ENCODE results near the gene CTNNA2. TPM values are rescaled to one million over a fixed set of nuclear protein-coding genes. Genes with fewer than 3 reads are reported as not detected.

The CTNNA2 gene
- polyA plus RNA-seq, 1 experiment: not detected

- peak; percentile 3 for DNase-seq (ENCODE audit: low read depth, low spot score)
- POLR2A ChIA-PET: no interaction called here
- CTCF ChIA-PET: interaction anchor here (0.9 to 2.4 kb wide), 8 partner anchors 195 to 228 kb away, joined by 3 to 20 read pairs (median 8); no protein-coding TSS in a partner anchor
Observed at GRCh38 chr2:79660557-79660956, 147.7 kb downstream of the CTNNA2 start.

GRCh38 chr2:79665091-79665490, 152.2 kb downstream of the CTNNA2 start:
- Histone ChIP-seq H3K9me3 (ENCODE audit: control insufficient read depth, insufficient read depth, low read length) (peaks cover 5% of the 10 kb centered on the region; the same call in 1 of the 2 replicates), H3K27me3 (ENCODE audit: control insufficient read depth, insufficient read depth, low read length) (no peaks in the 10 kb centered on the region), H3K4me3 (ENCODE audit: low read depth, low read length) (no peak overlapping the region), H3K27ac (ENCODE audit: low read depth, low read length) (no peak overlapping the region)
- ChIA-PET POLR2A (no interaction called here), CTCF (no interaction called here)
- DNase-seq (ENCODE audit: low read depth, low spot score): no peak
- TF ChIP-seq CTCF (IDR thresholded peaks at IDR 0.05; ENCODE audit: low read depth, low read length): no peak

More at GRCh38 chr2:79660557-79660956, 147.7 kb downstream of the CTNNA2 start:
- peak; percentile 53 for TF ChIP-seq CTCF (IDR thresholded peaks at IDR 0.05; ENCODE audit: low read depth, low read length)
- Histone ChIP-seq H3K9me3 (ENCODE audit: control insufficient read depth, insufficient read depth, low read length) (no peaks in the 10 kb centered on the region), H3K27ac (ENCODE audit: low read depth, low read length) (no peak overlapping the region), H3K4me3 (ENCODE audit: low read depth, low read length) (no peak overlapping the region), H3K27me3 (ENCODE audit: control insufficient read depth, insufficient read depth, low read length) (no peaks in the 10 kb centered on the region)

GRCh38 chr2:79666430-79666829, 153.6 kb downstream of the CTNNA2 start:
- H3K27me3 ChIP-seq (ENCODE audit: control insufficient read depth, insufficient read depth, low read length): no peaks in the 10 kb centered on the region
- H3K9me3 ChIP-seq (ENCODE audit: control insufficient read depth, insufficient read depth, low read length): peaks cover 6% of the 10 kb centered on the region; the same call in 1 of the 2 replicates
- H3K27ac ChIP-seq (ENCODE audit: low read depth, low read length): no peak overlapping the region
- no peak for TF ChIP-seq CTCF (IDR thresholded peaks at IDR 0.05; ENCODE audit: low read depth, low read length)
- H3K4me3 ChIP-seq (ENCODE audit: low read depth, low read length): no peak overlapping the region
- POLR2A ChIA-PET: no interaction called here
- CTCF ChIA-PET: interaction anchor here (0.7 to 1.2 kb wide), 2 partner anchors 189 to 222 kb away, joined by 3 read pairs; no protein-coding TSS in a partner anchor
- no peak for DNase-seq (ENCODE audit: low read depth, low spot score)

GRCh38 chr2:79669714-79670113, 156.9 kb downstream of the CTNNA2 start:
- POLR2A ChIA-PET: no interaction called here
- CTCF ChIA-PET: no interaction called here
- H3K27ac ChIP-seq (ENCODE audit: low read depth, low read length): no peak overlapping the region
- no peak for DNase-seq (ENCODE audit: low read depth, low spot score)
- H3K9me3 ChIP-seq (ENCODE audit: control insufficient read depth, insufficient read depth, low read length): peaks cover 6% of the 10 kb centered on the region; the same call in 1 of the 2 replicates
- H3K27me3 ChIP-seq (ENCODE audit: control insufficient read depth, insufficient read depth, low read length): no peaks in the 10 kb centered on the region
- H3K4me3 ChIP-seq (ENCODE audit: low read depth, low read length): no peak overlapping the region
- TF ChIP-seq CTCF (IDR thresholded peaks at IDR 0.05; ENCODE audit: low read depth, low read length): no peak

GRCh38 chr2:79670198-79670597, 157.3 kb downstream of the CTNNA2 start:
- H3K9me3 ChIP-seq (ENCODE audit: control insufficient read depth, insufficient read depth, low read length): peaks cover 6% of the 10 kb centered on the region; the same call in 1 of the 2 replicates
- H3K4me3 ChIP-seq (ENCODE audit: low read depth, low read length): no peak overlapping the region
- no peak for TF ChIP-seq CTCF (IDR thresholded peaks at IDR 0.05; ENCODE audit: low read depth, low read length)
- POLR2A ChIA-PET: no interaction called here
- DNase-seq (ENCODE audit: low read depth, low spot score): no peak
- CTCF ChIA-PET: no interaction called here
- no peaks in the 10 kb centered on the region for H3K27me3 ChIP-seq (ENCODE audit: control insufficient read depth, insufficient read depth, low read length)
- no peak overlapping the region for H3K27ac ChIP-seq (ENCODE audit: low read depth, low read length)
